Fibroblast of lung (primary cell): ENCODE data around the gene DHRS7. TPM values are rescaled to one million over a fixed set of nuclear protein-coding genes. Genes with fewer than 3 reads are reported as not detected.

ENCODE experiments used
- DNase-seq, 2 donors: peaks; one replicate each; pipeline versions ENCODE4 v3.0.0 to v3.0.0-alpha.2; 2010; ENCODE audit warnings: low read depth in 2 of 2
- H2AFZ ChIP-seq: 2 replicates; pipeline ENCODE4 v1.5.1; 2012; ENCODE audit warnings: low read length, control low read depth, inconsistent platforms
- H3K27ac ChIP-seq: 2 replicates; pipeline ENCODE4 v1.5.1; 2011; ENCODE audit warnings: low read length, control low read depth; ENCODE audit not compliant: insufficient read depth
- H3K27me3 ChIP-seq: 2 replicates; pipeline ENCODE4 v1.5.1; 2011; ENCODE audit warnings: mild to moderate bottlenecking, low read length; ENCODE audit not compliant: control insufficient read depth, insufficient read depth
- H3K36me3 ChIP-seq: 2 replicates; pipeline ENCODE4 v1.5.1; 2011; ENCODE audit warnings: low read length; ENCODE audit not compliant: control insufficient read depth, insufficient read depth
- H3K4me1 ChIP-seq: 2 replicates; pipeline ENCODE4 v1.5.1; 2011; ENCODE audit warnings: low read length; ENCODE audit not compliant: control insufficient read depth, insufficient read depth; ENCODE audit errors: extremely low read depth
- H3K4me2 ChIP-seq: 2 replicates; pipeline ENCODE4 v1.5.1; 2011; ENCODE audit warnings: low read length, control low read depth; ENCODE audit not compliant: insufficient read depth; ENCODE audit errors: extremely low read depth
- H3K4me3 ChIP-seq, 4 experiments: fragments of 200-600 bp in 1 of 4; sonication (generic) in 1 of 4; replicated peaks in 1 of 4; 2 replicates each; pipeline ENCODE4 v1.5.1; 2011 to 2016; ENCODE audit warnings: low read length in 4 of 4, low read depth in 3 of 4, mild to moderate bottlenecking in 3 of 4, control low read depth in 2 of 4, inconsistent platforms in 1 of 4, mixed read lengths in 1 of 4; ENCODE audit not compliant: insufficient read depth in 1 of 4; ENCODE audit errors: control extremely low read depth in 1 of 4
- H3K79me2 ChIP-seq: 2 replicates; pipeline ENCODE4 v1.5.1; 2012; ENCODE audit warnings: mild to moderate bottlenecking, low read length, inconsistent platforms; ENCODE audit not compliant: control insufficient read depth, insufficient read depth
- H3K9ac ChIP-seq: 2 replicates; pipeline ENCODE4 v1.5.1; 2011; ENCODE audit warnings: mild to moderate bottlenecking, low read length, control low read depth; ENCODE audit not compliant: insufficient read depth
- H3K9me3 ChIP-seq: 2 replicates; pipeline ENCODE4 v1.5.1; 2012; ENCODE audit warnings: low read depth, low read length; ENCODE audit not compliant: control insufficient read depth, insufficient read depth
- H4K20me1 ChIP-seq: 2 replicates; pipeline ENCODE4 v1.5.1; 2011; ENCODE audit warnings: low read length; ENCODE audit not compliant: control insufficient read depth, insufficient read depth; ENCODE audit errors: extremely low read depth
- CTCF ChIP-seq, 2 donors: IDR thresholded peaks in 1 of 2; conservative IDR thresholded peaks in 1 of 2; 1 replicate in 1 of 2; 2 replicates in 1 of 2; pipeline ENCODE4 v1.5.1; 2011 to 2012; ENCODE audit warnings: low read length in 2 of 2, control low read depth in 1 of 2, inconsistent platforms in 1 of 2, low read depth in 1 of 2, mild to moderate bottlenecking in 1 of 2
- EZH2 ChIP-seq: IDR thresholded peaks from 2 replicates; pipeline ENCODE4 v1.5.1; 2012; ENCODE audit warnings: low read length, control low read depth, mild to moderate bottlenecking; ENCODE audit errors: missing control alignments
- polyA plus RNA-seq, 2 donors: library from polyadenylated mRNA; depleted of rRNA in 1 of 2; stranded (reverse) in 1 of 2; unstranded in 1 of 2; fragments of >200 nt; gene quantifications; 2 replicates each; pipeline ENCODE4 v1.2.1, GENCODE V29; 2011 to 2012; ENCODE audit warnings: missing spikeins in 1 of 2
- total RNA-seq: library from RNA; depleted of rRNA; stranded (reverse); fragments of >200 nt; gene quantifications from 2 replicates; pipeline ENCODE4 v1.2.1, GENCODE V29; 2014

DHRS7 gene
- total and polyA plus RNA-seq, 2 donors (not counting 1 experiment from before 2014, with no cell fraction given): 61.0 to 170 TPM

GRCh38 chr14:60095781-60096450, 69.3 kb downstream of the DHRS7 start:
- H2AFZ ChIP-seq: no peak overlapping the region
- H3K79me2 ChIP-seq: peaks cover 86% of the 10 kb centered on the region
- H3K9me3 ChIP-seq: no peaks in the 10 kb centered on the region
- no peak for TF ChIP-seq EZH2
- no peak for TF ChIP-seq CTCF (conservative IDR thresholded peaks at IDR 0.05 in 1 of 2, IDR thresholded peaks at IDR 0.05 in 1 of 2; ENCODE audit: low read depth in 1 of 2, low read length in 2 of 2)
- no peaks in the 10 kb centered on the region for H3K36me3 ChIP-seq
- H4K20me1 ChIP-seq: no peaks in the 10 kb centered on the region
- H3K4me2 ChIP-seq: peak overlapping the region; percentile 34
- peak overlapping the region; percentile 67 for H3K27ac ChIP-seq
- peak; percentile 84 to 88 for DNase-seq
- H3K4me3 ChIP-seq: peak overlapping the region in 1 of 4 experiments; percentile 20
- H3K27me3 ChIP-seq: no peaks in the 10 kb centered on the region
- H3K4me1 ChIP-seq: peaks cover 12% of the 10 kb centered on the region
- H3K9ac ChIP-seq: no peak overlapping the region

GRCh38 chr14:60095231-60095630, 70.0 kb downstream of the DHRS7 start:
- H3K36me3 ChIP-seq: no peaks in the 10 kb centered on the region
- H3K9ac ChIP-seq: no peak overlapping the region
- peak overlapping the region; percentile 32 for H3K4me2 ChIP-seq
- H3K27ac ChIP-seq: peak overlapping the region; percentile 67
- peaks cover 12% of the 10 kb centered on the region for H3K4me1 ChIP-seq
- no peak for DNase-seq
- TF ChIP-seq EZH2: no peak
- no peak for TF ChIP-seq CTCF (conservative IDR thresholded peaks at IDR 0.05 in 1 of 2, IDR thresholded peaks at IDR 0.05 in 1 of 2; ENCODE audit: low read depth in 1 of 2, low read length in 2 of 2)
- no peaks in the 10 kb centered on the region for H3K9me3 ChIP-seq
- H2AFZ ChIP-seq: no peak overlapping the region
- H3K4me3 ChIP-seq: peak overlapping the region in 3 of 4 experiments; percentile 4 to 72 (median 20)
- H3K27me3 ChIP-seq: no peaks in the 10 kb centered on the region
- no peaks in the 10 kb centered on the region for H4K20me1 ChIP-seq
- peaks cover 79% of the 10 kb centered on the region for H3K79me2 ChIP-seq

- peaks cover 12% of the 10 kb centered on the region for H3K4me1 ChIP-seq
- H4K20me1 ChIP-seq: no peaks in the 10 kb centered on the region
- no peaks in the 10 kb centered on the region for H3K27me3 ChIP-seq
- no peak overlapping the region for H2AFZ ChIP-seq
- peak overlapping the region; percentile 54 to 81 (median 74) for H3K4me3 ChIP-seq
- TF ChIP-seq EZH2 (no peak), CTCF (conservative IDR thresholded peaks at IDR 0.05 in 1 of 2, IDR thresholded peaks at IDR 0.05 in 1 of 2; ENCODE audit: low read depth in 1 of 2, low read length in 2 of 2) (no peak)
- peak overlapping the region; percentile 63 for H3K27ac ChIP-seq
- no peaks in the 10 kb centered on the region for H3K36me3 ChIP-seq
- H3K9ac ChIP-seq: no peak overlapping the region
- H3K9me3 ChIP-seq: no peaks in the 10 kb centered on the region
- H3K79me2 ChIP-seq: peaks cover 71% of the 10 kb centered on the region
- H3K4me2 ChIP-seq: peak overlapping the region; percentile 89
- DNase-seq: peak; percentile 44 to 87
Measured at GRCh38 chr14:60094306-60094897, 70.8 kb downstream of the DHRS7 start.
